ENCODE results near the gene RRBP1. TPM values are rescaled to one million over a fixed set of nuclear protein-coding genes. Genes with fewer than 3 reads are reported as not detected.

The RRBP1 gene
- total and polyA plus RNA-seq, 2 donors (not counting 3 experiments of a cell fraction or from before 2014, with no cell fraction given) = 50.3 to 236 TPM

DNA sequence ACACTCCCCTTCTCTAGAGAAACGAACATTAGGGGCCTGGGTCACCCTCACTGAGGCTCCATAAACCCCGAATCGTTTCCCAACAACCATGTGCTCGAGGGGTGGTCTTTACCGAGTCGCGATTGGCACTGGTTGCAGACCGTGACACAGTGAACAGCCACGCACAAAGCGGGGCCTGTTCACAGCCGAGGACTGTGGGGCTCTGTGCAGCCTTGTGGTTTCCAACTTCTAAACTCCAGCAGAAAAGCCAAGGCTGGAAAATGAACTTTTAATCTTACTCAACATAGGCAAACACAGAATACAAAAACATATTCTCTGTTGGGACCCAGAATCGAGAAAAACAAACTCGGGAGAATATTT lies 19.0 kb downstream of the RRBP1 start:
- Histone ChIP-seq H3K9me1 (replicated peaks; ENCODE audit: control insufficient read depth, extremely low read depth, insufficient read depth, low read length) (no peaks in the 10 kb centered on the region), H3K79me2 (ENCODE audit: control insufficient read depth, insufficient read depth, low read length) (peaks cover 66% of the 10 kb centered on the region), H3K27ac (ENCODE audit: insufficient read depth, low read depth, low read length) (no peak overlapping the region), H3K9me3 (replicated peaks; ENCODE audit: control insufficient read depth, insufficient read depth, low read length) (no peaks in the 10 kb centered on the region), H3K4me1 (ENCODE audit: control insufficient read depth, extremely low read depth, insufficient read depth, low read length) (peaks cover 27% of the 10 kb centered on the region), H3K4me3 (replicated peaks in 1 of 3; ENCODE audit: insufficient read depth in 1 of 3, low read depth in 1 of 3, low read length in 3 of 3) (no peak overlapping the region), H3K36me3 (ENCODE audit: control insufficient read depth in 2 of 2, extremely low read depth in 1 of 2, insufficient read depth in 2 of 2, low read length in 2 of 2) (peaks cover 6 to 11% of the 10 kb centered on the region in 2 experiments), H2AFZ (ENCODE audit: low read depth, low read length) (no peak overlapping the region), H3K27me3 (ENCODE audit: control insufficient read depth in 2 of 2, insufficient read depth in 2 of 2, low read length in 2 of 2) (no peaks in the 10 kb centered on the region), H4K20me1 (replicated peaks; ENCODE audit: control insufficient read depth, extremely low read depth, insufficient read depth, low read length) (no peaks in the 10 kb centered on the region), H3K4me2 (ENCODE audit: insufficient read depth, low read length) (no peak overlapping the region), H3K9ac (replicated peaks; ENCODE audit: extremely low read depth, insufficient read depth, low read length) (no peak overlapping the region)
- FAIRE-seq (no peak), DNase-seq (ENCODE audit: low read depth, low spot score) (no peak)
- no TSS peak for BruUV-seq (replicated peaks)
- dilution Hi-C loops (cut with MboI; ENCODE audit: extremely low pct_ligation_motif_present, low sequenced_read_pairs) (no loop called here), intact Hi-C loops (cut with micrococcal nuclease) (no loop called here)
- TF ChIP-seq MAX (IDR thresholded peaks at IDR 0.05; ENCODE audit: insufficient read depth, insufficient read length) = no peak
- TF ChIP-seq FOS (IDR thresholded peaks at IDR 0.05; ENCODE audit: borderline replicate concordance, insufficient read depth, low read length) = no peak
- TF ChIP-seq MYC (IDR thresholded peaks at IDR 0.05; ENCODE audit: low read depth, low read length) = no peak
- TF ChIP-seq POLR2A (IDR thresholded peaks at IDR 0.05; ENCODE audit: low read depth, low read length) = no peak
- no peak for TF ChIP-seq EZH2 (IDR thresholded peaks at IDR 0.05; ENCODE audit: borderline replicate concordance, low read depth, low read length, severe bottlenecking)
- TF ChIP-seq, protein P1, sequence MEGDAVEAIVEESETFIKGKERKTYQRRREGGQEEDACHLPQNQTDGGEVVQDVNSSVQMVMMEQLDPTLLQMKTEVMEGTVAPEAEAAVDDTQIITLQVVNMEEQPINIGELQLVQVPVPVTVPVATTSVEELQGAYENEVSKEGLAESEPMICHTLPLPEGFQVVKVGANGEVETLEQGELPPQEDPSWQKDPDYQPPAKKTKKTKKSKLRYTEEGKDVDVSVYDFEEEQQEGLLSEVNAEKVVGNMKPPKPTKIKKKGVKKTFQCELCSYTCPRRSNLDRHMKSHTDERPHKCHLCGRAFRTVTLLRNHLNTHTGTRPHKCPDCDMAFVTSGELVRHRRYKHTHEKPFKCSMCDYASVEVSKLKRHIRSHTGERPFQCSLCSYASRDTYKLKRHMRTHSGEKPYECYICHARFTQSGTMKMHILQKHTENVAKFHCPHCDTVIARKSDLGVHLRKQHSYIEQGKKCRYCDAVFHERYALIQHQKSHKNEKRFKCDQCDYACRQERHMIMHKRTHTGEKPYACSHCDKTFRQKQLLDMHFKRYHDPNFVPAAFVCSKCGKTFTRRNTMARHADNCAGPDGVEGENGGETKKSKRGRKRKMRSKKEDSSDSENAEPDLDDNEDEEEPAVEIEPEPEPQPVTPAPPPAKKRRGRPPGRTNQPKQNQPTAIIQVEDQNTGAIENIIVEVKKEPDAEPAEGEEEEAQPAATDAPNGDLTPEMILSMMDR (IDR thresholded peaks at IDR 0.05; ENCODE audit: extremely low read depth in 1 of 2, insufficient read depth in 1 of 2, low read depth in 1 of 2, low read length in 2 of 2) = no peak
- no peak for TF ChIP-seq JUN (IDR thresholded peaks at IDR 0.05; ENCODE audit: borderline replicate concordance, insufficient read depth, insufficient read length, low read depth)
- TF ChIP-seq GATA2 (IDR thresholded peaks at IDR 0.05; ENCODE audit: insufficient read depth, insufficient read length, low read depth, low read length) = no peak
- POLR2A ChIA-PET = no interaction called here
- CTCF ChIA-PET = interaction anchor here (1.1 to 1.3 kb wide), 2 partner anchors 14 to 20 kb away, joined by 3 read pairs; no protein-coding TSS in a partner anchor
